ENCODE data around the gene STS.

Gene STS

GRCh38 chrX:7184816-7185215 is 37.3 kb downstream of the STS start:
- H3K4me3 ChIP-seq (ENCODE audit: low read depth in 1 of 2, low read length in 2 of 2): no peak overlapping the region
- TF ChIP-seq CTCF (IDR thresholded peaks at IDR 0.05; ENCODE audit: borderline replicate concordance, extremely low read depth, low read length, poor library complexity, severe bottlenecking): no peak
- TF ChIP-seq EZH2 (IDR thresholded peaks at IDR 0.05; ENCODE audit: borderline replicate concordance, low read depth, low read length, severe bottlenecking): no peak
- no peak overlapping the region for H2AFZ ChIP-seq (ENCODE audit: low read depth, low read length)
- no peaks in the 10 kb centered on the region for H4K20me1 ChIP-seq (ENCODE audit: insufficient read depth, low read length)
- H3K4me1 ChIP-seq (ENCODE audit: insufficient read depth, low read length): no peaks in the 10 kb centered on the region
- H3K4me2 ChIP-seq (ENCODE audit: insufficient read depth, low read length): no peak overlapping the region
- ATAC-seq (ENCODE audit: insufficient read depth, low read depth) (no peak), DNase-seq (no peak)
- H3K27ac ChIP-seq (ENCODE audit: low read length): no peak overlapping the region
- no peaks in the 10 kb centered on the region for H3K79me2 ChIP-seq (ENCODE audit: insufficient read depth, low read length)
- no peaks in the 10 kb centered on the region for H3K27me3 ChIP-seq (ENCODE audit: insufficient read depth, low read length, poor library complexity)
- no peaks in the 10 kb centered on the region for H3K9me3 ChIP-seq (ENCODE audit: insufficient read depth, low read length, severe bottlenecking)
- H3K36me3 ChIP-seq (ENCODE audit: insufficient read depth, low read length): no peaks in the 10 kb centered on the region; the same call in 1 of the 2 replicates
- H3K9ac ChIP-seq (ENCODE audit: low read depth, low read length): no peak overlapping the region

- DNase-seq: no peak
- no peaks in the 10 kb centered on the region for H3K4me1 ChIP-seq (ENCODE audit: insufficient read depth, low read length)
- no peaks in the 10 kb centered on the region for H3K9me3 ChIP-seq (ENCODE audit: insufficient read depth, low read length, severe bottlenecking)
- no peaks in the 10 kb centered on the region for H4K20me1 ChIP-seq (ENCODE audit: insufficient read depth, low read length)
- no peak overlapping the region for H2AFZ ChIP-seq (ENCODE audit: low read depth, low read length)
- peaks cover 14% of the 10 kb centered on the region for H3K36me3 ChIP-seq (ENCODE audit: insufficient read depth, low read length)
- no peak overlapping the region for H3K9ac ChIP-seq (ENCODE audit: low read depth, low read length)
- TF ChIP-seq CTCF (IDR thresholded peaks at IDR 0.05; ENCODE audit: borderline replicate concordance, extremely low read depth, low read length, poor library complexity, severe bottlenecking) (no peak), EZH2 (IDR thresholded peaks at IDR 0.05; ENCODE audit: borderline replicate concordance, low read depth, low read length, severe bottlenecking) (no peak)
- no peaks in the 10 kb centered on the region for H3K27me3 ChIP-seq (ENCODE audit: insufficient read depth, low read length, poor library complexity)
- no peaks in the 10 kb centered on the region for H3K79me2 ChIP-seq (ENCODE audit: insufficient read depth, low read length)
- ATAC-seq (ENCODE audit: insufficient read depth, low read depth): no peak
- no peak overlapping the region for H3K4me2 ChIP-seq (ENCODE audit: insufficient read depth, low read length)
- H3K27ac ChIP-seq (ENCODE audit: low read length): no peak overlapping the region
- no peak overlapping the region for H3K4me3 ChIP-seq (ENCODE audit: low read depth in 1 of 2, low read length in 2 of 2)
These were observed 41.2 kb downstream of the STS start for GRCh38 chrX:7188672-7189071.

- Histone ChIP-seq H2AFZ (ENCODE audit: low read depth, low read length) (no peak overlapping the region), H3K36me3 (ENCODE audit: insufficient read depth, low read length) (peaks cover 14% of the 10 kb centered on the region), H3K27ac (ENCODE audit: low read length) (no peak overlapping the region), H3K4me2 (ENCODE audit: insufficient read depth, low read length) (no peak overlapping the region), H3K9ac (ENCODE audit: low read depth, low read length) (no peak overlapping the region), H3K27me3 (ENCODE audit: insufficient read depth, low read length, poor library complexity) (no peaks in the 10 kb centered on the region), H3K4me3 (ENCODE audit: low read depth in 1 of 2, low read length in 2 of 2) (no peak overlapping the region), H3K4me1 (ENCODE audit: insufficient read depth, low read length) (no peaks in the 10 kb centered on the region), H3K79me2 (ENCODE audit: insufficient read depth, low read length) (no peaks in the 10 kb centered on the region), H4K20me1 (ENCODE audit: insufficient read depth, low read length) (no peaks in the 10 kb centered on the region), H3K9me3 (ENCODE audit: insufficient read depth, low read length, severe bottlenecking) (no peaks in the 10 kb centered on the region)
- DNase-seq: no peak
- no peak for ATAC-seq (ENCODE audit: insufficient read depth, low read depth)
- no peak for TF ChIP-seq EZH2 (IDR thresholded peaks at IDR 0.05; ENCODE audit: borderline replicate concordance, low read depth, low read length, severe bottlenecking)
- no peak for TF ChIP-seq CTCF (IDR thresholded peaks at IDR 0.05; ENCODE audit: borderline replicate concordance, extremely low read depth, low read length, poor library complexity, severe bottlenecking)
These were observed 42.6 kb downstream of the STS start for GRCh38 chrX:7190157-7190556.

- H3K79me2 ChIP-seq (ENCODE audit: insufficient read depth, low read length): no peaks in the 10 kb centered on the region
- H2AFZ ChIP-seq (ENCODE audit: low read depth, low read length): no peak overlapping the region
- no peak overlapping the region for H3K4me2 ChIP-seq (ENCODE audit: insufficient read depth, low read length)
- H3K4me1 ChIP-seq (ENCODE audit: insufficient read depth, low read length): no peaks in the 10 kb centered on the region
- H3K27ac ChIP-seq (ENCODE audit: low read length): no peak overlapping the region
- no peak for DNase-seq
- H3K36me3 ChIP-seq (ENCODE audit: insufficient read depth, low read length): peaks cover 14% of the 10 kb centered on the region
- no peak overlapping the region for H3K9ac ChIP-seq (ENCODE audit: low read depth, low read length)
- no peak overlapping the region for H3K4me3 ChIP-seq (ENCODE audit: low read depth in 1 of 2, low read length in 2 of 2)
- H3K9me3 ChIP-seq (ENCODE audit: insufficient read depth, low read length, severe bottlenecking): no peaks in the 10 kb centered on the region
- H3K27me3 ChIP-seq (ENCODE audit: insufficient read depth, low read length, poor library complexity): no peaks in the 10 kb centered on the region
- no peaks in the 10 kb centered on the region for H4K20me1 ChIP-seq (ENCODE audit: insufficient read depth, low read length)
- TF ChIP-seq EZH2 (IDR thresholded peaks at IDR 0.05; ENCODE audit: borderline replicate concordance, low read depth, low read length, severe bottlenecking) (no peak), CTCF (IDR thresholded peaks at IDR 0.05; ENCODE audit: borderline replicate concordance, extremely low read depth, low read length, poor library complexity, severe bottlenecking) (peak; percentile 33)
- peak; percentile 27; the same call in 1 of the 3 replicates for ATAC-seq (ENCODE audit: insufficient read depth, low read depth)
These were observed 44.2 kb downstream of the STS start for GRCh38 chrX:7191681-7192110.

All from DND-41 (cell line).